ENCODE measurements around the gene STX10.

The STX10 gene

DNA sequence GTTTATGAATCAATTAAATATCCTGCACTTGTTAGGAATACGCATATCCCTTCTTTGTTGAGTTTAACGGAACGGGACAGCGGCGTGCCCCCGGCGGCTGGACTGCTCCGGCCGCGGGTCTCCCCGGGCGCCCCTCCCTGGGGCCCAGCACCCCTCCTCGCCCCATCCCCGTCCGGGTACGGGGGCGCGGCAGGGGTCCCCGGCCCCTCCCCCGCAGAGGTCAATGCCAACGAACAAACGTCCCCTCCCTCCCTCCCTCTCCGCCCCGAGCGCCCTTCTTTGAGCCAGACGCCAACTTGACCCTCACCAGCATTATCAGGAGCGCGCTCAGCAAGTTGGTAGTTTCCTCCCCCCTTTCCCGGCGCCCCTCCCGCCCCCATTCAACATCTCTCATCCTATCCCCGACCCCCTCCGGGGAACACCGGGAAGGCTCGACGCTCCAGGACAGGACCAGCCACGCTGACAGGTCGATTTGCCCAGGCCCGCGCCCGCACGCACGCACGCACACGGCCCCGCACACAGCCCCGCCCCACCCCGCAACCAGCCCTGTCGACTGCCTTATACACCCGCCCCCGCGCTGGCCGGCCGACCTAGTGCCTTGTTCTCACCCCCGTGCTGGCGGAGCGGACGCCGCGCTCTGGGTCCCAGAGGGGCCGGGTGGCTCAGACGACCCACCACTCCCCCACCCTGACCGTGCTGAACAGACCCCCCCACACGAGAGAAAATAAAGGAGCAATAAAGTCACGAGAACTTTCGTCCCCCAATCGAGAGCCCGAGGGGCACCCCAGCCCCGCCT, 52.5 kb downstream of the STX10 start:
- H3K36me3 Mint-ChIP-seq (ENCODE audit: low read depth), result peaks cover 7% of the 10 kb centered on the region
- no peak for DNase-seq
- peak overlapping the region; percentile 44 for H3K4me3 Mint-ChIP-seq
- H3K4me1 Mint-ChIP-seq (ENCODE audit: low read depth), result peaks cover 56% of the 10 kb centered on the region
- no peak overlapping the region for H3K27ac Mint-ChIP-seq
- H3K27me3 Mint-ChIP-seq, result peaks cover 42% of the 10 kb centered on the region
- peaks cover 3% of the 10 kb centered on the region for H3K9me3 Mint-ChIP-seq

DNA sequence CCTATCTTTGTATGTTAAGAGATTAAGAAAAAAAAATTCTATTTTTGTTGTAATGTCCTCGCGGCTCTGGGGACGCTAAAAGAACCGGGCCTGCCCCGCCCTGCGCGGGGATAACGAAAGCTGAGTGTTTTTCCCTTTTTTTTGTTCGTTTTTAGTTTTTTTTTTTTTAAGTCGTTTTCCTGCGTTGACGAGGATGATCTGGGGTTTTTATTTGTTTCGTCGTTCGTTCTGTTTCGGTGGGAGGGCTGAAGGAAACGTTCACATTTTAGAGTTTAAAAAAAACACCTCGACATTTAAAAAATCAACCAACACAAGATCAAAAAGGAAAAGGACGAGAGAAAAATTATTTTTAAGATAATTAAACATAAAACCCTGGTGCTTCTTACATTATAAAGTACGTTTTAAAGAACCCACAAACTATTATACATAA, 53.1 kb downstream of the STX10 start:
- peak overlapping the region; percentile 32 for H3K4me3 Mint-ChIP-seq
- H3K36me3 Mint-ChIP-seq (ENCODE audit: low read depth), result peaks cover 7% of the 10 kb centered on the region
- H3K27me3 Mint-ChIP-seq, result peaks cover 42% of the 10 kb centered on the region
- DNase-seq, result no peak
- peak overlapping the region; percentile 73 for H3K27ac Mint-ChIP-seq
- H3K4me1 Mint-ChIP-seq (ENCODE audit: low read depth), result peaks cover 52% of the 10 kb centered on the region
- H3K9me3 Mint-ChIP-seq, result peaks cover 3% of the 10 kb centered on the region

DNA sequence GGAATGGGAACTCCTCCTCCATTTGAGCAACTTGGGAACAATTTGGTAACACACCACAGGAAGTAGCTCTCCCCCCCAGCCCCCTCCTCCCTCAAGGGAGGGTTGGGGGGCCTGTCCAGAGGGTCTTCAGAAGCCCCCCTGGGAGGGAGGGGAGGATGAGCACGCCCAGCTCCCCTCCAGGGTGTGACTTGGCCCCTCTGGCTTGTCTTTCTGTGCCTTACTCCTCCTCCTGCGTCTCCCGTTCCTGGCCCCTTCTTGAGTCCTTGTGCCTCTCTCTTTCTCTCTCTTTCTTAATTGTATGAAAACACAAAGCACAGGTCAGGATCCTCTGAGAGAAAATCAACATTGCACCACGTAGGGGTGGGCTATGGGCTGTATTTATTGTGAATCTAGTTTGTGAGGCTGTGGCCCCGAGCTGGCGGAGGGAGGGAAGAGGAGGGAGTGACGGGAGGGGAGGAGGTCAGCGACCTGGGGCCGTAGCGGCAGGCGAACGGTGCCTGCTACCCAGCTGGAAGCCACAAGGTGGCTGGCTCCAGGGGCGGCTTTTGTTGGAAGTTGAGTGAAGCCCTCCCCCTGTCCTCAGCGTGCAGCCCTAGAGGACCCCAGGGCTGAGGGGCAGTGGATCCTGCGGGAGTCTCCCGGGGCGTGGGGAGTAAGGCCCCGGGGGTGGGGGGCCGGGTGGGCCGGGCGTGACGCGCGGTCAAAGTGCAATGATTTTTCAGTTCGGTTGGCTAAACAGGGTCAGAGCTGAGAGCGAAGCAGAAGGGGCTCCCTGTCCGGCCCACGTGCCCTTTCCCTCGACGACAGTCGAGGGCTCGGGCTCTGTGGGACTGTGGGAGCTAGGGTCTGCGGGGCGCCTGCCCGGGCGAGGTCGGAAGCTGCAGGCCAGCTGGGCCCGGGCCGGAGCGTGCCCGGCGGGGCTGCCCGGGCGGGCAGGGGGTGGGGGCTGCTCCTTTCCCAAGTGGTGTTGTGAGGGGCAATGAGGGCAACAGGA, 53.9 kb downstream of the STX10 start:
- Mint-ChIP-seq H3K36me3 (ENCODE audit: low read depth) (peaks cover 7% of the 10 kb centered on the region), H3K27me3 (peaks cover 42% of the 10 kb centered on the region), H3K9me3 (peaks cover 3% of the 10 kb centered on the region), H3K27ac (peak overlapping the region; percentile 2), H3K4me3 (no peak overlapping the region), H3K4me1 (ENCODE audit: low read depth) (peaks cover 45% of the 10 kb centered on the region)
- DNase-seq, result no peak

DNA sequence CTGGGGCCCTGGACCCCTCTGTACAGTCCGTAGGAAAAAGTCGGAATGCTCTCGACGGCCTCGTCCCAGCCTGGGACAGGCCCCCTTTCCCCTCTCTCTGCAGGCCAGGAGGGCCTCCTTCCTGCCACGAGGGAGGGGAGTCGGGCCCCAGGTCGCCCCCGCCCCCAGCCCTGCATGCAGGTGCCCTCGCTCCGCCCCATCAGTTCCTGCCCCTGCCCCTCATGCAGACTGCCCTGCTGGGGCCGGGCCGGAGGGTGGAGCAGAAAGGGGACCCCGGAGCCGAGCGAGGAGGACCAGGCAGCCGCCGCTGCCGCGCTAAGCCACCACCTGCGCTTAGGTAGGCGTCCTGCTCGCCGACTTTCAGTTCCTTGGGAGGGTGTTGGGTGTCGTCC, 54.8 kb downstream of the STX10 start:
- no peak overlapping the region for H3K27ac Mint-ChIP-seq
- peaks cover 42% of the 10 kb centered on the region for H3K27me3 Mint-ChIP-seq
- H3K36me3 Mint-ChIP-seq (ENCODE audit: low read depth), result peaks cover 7% of the 10 kb centered on the region
- DNase-seq, result peak; percentile 51
- peaks cover 43% of the 10 kb centered on the region for H3K4me1 Mint-ChIP-seq (ENCODE audit: low read depth)
- peaks cover 3% of the 10 kb centered on the region for H3K9me3 Mint-ChIP-seq
- no peak overlapping the region for H3K4me3 Mint-ChIP-seq

DNA sequence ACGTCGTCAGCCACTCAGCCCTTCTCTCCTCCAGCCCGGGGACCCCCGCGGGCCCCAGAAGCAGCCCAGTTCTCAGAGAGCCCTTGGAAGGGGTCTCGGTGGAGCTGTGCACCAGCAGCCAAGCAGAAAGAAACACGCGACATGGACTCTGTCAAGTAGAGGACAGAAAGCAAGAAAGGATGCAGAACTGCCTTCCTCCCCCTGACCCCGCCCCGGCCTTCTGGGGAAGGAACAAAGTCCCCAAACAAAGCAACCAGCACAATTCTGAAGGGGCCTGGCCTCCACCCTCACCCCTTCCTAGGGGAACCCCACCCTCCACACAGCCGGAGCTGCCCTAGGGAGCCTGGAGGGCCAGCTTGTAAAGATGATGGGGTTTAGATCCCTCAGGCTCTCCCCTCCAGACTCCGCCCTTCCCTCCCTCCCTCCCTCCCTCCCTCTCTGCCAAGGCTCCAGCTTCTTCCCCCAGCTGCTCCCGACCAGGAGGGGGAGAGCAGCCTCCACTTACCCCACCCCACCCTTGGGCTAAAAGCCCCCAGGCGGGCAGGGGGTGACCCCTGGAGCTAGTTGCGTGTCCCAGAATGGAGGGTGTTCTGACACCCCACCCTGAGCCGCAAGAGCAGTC, 55.3 kb downstream of the STX10 start:
- no peaks in the 10 kb centered on the region for H3K9me3 Mint-ChIP-seq
- DNase-seq, result no peak
- peaks cover 42% of the 10 kb centered on the region for H3K27me3 Mint-ChIP-seq
- peaks cover 38% of the 10 kb centered on the region for H3K4me1 Mint-ChIP-seq (ENCODE audit: low read depth)
- H3K27ac Mint-ChIP-seq, result no peak overlapping the region
- peaks cover 2% of the 10 kb centered on the region for H3K36me3 Mint-ChIP-seq (ENCODE audit: low read depth)
- H3K4me3 Mint-ChIP-seq, result no peak overlapping the region

DNA sequence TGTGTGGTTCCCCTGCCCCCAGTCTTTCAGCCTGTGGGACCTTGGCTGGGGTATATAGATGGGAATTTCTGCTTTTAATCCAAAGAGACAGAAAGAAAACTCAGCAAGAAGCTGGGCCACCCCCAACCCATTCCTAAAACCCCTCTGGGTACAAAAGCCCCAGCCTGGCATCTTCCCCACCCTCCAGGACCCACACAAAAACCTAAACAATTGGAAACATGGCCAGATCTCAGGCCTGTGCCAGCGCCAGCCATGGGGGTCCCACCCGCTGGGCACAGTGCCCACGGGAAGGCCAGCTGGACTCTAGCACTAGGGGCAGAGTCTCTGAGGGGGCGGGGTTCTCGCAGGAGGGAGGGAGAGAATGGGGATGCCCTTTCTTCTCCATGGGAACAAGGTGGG, 56.1 kb downstream of the STX10 start:
- peaks cover 32% of the 10 kb centered on the region for H3K4me1 Mint-ChIP-seq (ENCODE audit: low read depth)
- peaks cover 41% of the 10 kb centered on the region for H3K27me3 Mint-ChIP-seq
- no peaks in the 10 kb centered on the region for H3K9me3 Mint-ChIP-seq
- no peak overlapping the region for H3K27ac Mint-ChIP-seq
- no peak for DNase-seq
- no peaks in the 10 kb centered on the region for H3K36me3 Mint-ChIP-seq (ENCODE audit: low read depth)
- no peak overlapping the region for H3K4me3 Mint-ChIP-seq

Data from activated T-cell treated with anti-CD3 and anti-CD28 coated beads, Interleukin-2, amount 50 U/mL, for 24 hours (primary cell).